HFF-Myc (cell line): ENCODE measurements around the gene SPATA13.

Source experiments
- DNase-seq: peaks from one replicate; pipeline ENCODE4 v3.0.0-alpha.2; 2011; ENCODE audit warnings: low read depth; ENCODE audit errors: extremely low read depth
- H3K4me3 ChIP-seq: replicated peaks from 2 replicates; pipeline ENCODE4 v1.5.1; 2011; ENCODE audit warnings: low read depth, mild to moderate bottlenecking, control low read depth, low read length
- CTCF ChIP-seq: IDR thresholded peaks from 2 replicates; pipeline ENCODE4 v1.5.1; 2012; ENCODE audit warnings: mild to moderate bottlenecking, low read depth, low read length, control low read depth; ENCODE audit errors: missing control alignments

The SPATA13 gene

GRCh38 chr13:24271601-24272451 is 111.3 kb downstream of the SPATA13 start:
- H3K4me3 ChIP-seq, result peak overlapping the region; percentile 11; the same call in 1 of the 2 replicates
- no peak for DNase-seq
- no peak for TF ChIP-seq CTCF

- H3K4me3 ChIP-seq, result no peak overlapping the region
- no peak for TF ChIP-seq CTCF
- no peak for DNase-seq
These were observed 112.1 kb downstream of the SPATA13 start for GRCh38 chr13:24272452-24273161.

- H3K4me3 ChIP-seq, result no peak overlapping the region
- TF ChIP-seq CTCF, result no peak
- no peak for DNase-seq
These were observed 113.4 kb downstream of the SPATA13 start for GRCh38 chr13:24273926-24274325.

DNA sequence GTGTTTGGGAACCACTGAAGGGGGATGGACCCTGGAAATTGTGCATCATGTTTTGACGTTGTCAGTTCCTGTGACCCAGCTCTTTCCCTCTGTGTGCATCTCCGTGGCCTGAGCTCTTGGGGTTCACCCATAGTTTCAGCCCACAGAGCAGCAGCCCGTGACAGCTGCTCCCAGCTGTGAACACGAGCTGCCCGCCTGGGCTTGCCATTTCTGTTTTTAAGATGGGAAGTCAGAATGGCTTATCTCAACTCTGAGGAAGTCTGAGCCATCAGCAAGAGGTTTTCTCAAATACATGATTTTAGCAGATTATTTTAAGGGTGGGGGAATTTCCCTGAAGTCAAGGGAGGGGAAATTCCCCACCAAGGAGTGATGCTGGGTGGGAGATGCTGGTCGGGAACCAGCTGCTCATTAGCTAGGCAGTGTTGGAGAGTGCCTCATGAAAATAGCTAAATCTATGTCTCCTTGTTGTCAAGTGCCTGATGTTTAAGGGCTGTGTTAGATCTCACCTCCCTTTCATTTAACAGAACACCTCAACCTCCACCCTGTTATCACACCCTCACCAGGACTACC is 114.0 kb downstream of the SPATA13 start:
- TF ChIP-seq CTCF, result no peak
- DNase-seq, result no peak
- no peak overlapping the region for H3K4me3 ChIP-seq

DNA sequence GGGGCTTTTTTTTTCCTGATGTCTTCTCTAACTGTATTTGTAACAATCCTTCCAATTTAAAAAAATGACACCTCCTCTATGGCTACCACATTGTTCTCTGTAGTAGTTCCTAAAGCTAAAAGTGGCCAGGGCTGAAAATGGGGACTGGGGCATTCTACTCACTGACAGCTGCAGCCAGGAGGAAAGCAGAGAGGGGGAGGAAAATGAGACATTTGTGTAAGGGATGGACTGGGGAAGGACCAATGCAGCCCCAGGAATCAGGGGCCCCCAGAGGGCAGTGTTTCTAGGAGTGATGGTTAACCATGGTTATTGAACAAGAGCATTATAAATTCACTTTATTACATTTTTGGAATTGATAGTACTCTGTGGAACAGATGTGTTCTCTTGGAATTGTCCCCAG is 114.5 kb downstream of the SPATA13 start:
- no peak overlapping the region for H3K4me3 ChIP-seq
- no peak for DNase-seq
- no peak for TF ChIP-seq CTCF

DNA sequence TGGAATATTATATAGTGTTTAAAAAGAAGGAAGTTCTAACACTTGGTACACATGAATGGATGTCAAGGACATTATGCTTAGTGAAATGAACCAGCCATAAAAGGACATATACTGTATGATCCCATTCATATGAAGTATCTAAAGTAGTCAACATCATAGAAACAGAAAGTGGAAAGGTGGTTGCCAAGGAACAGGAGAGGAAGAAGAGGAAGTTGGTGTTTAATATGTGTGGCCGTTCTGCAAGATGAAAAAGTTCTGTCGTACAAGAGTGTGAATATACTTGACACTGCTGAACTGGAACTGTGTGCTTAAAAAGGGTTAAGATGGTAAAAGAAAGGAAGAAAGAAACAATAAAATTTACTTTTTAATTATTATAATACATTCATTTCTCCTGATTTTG is 115.8 kb downstream of the SPATA13 start:
- no peak for TF ChIP-seq CTCF
- no peak for DNase-seq
- no peak overlapping the region for H3K4me3 ChIP-seq
